Progenitor cell of endocrine pancreas (in vitro differentiated cells): Measurements from ENCODE around the gene GMPR. TPM values are rescaled to one million over a fixed set of nuclear protein-coding genes. Genes with fewer than 3 reads are reported as not detected.

ENCODE experiments used
- DNase-seq: peaks from one replicate; pipeline ENCODE4 v3.0.0; 2021; ENCODE audit warnings: low spot score; ENCODE audit not compliant: unreplicated experiment
- H3K27ac Mint-ChIP-seq: 2 replicates; pipeline ENCODE4 v1.8.0; 2021; ENCODE audit warnings: mild to moderate bottlenecking, moderate library complexity, mixed read lengths
- H3K27me3 Mint-ChIP-seq: 2 replicates; pipeline ENCODE4 v1.8.0; 2021; ENCODE audit warnings: mixed read lengths
- H3K36me3 Mint-ChIP-seq: 2 replicates; pipeline ENCODE4 v1.8.0; 2022; ENCODE audit warnings: mixed read lengths; ENCODE audit not compliant: insufficient read depth
- H3K4me1 Mint-ChIP-seq: 2 replicates; pipeline ENCODE4 v1.8.0; 2021; ENCODE audit warnings: low read depth, mixed read lengths
- H3K4me3 Mint-ChIP-seq: 2 replicates; pipeline ENCODE4 v1.8.0; 2021; ENCODE audit warnings: low read depth, mild to moderate bottlenecking, moderate library complexity, mixed read lengths
- H3K9me3 Mint-ChIP-seq: 2 replicates; pipeline ENCODE4 v1.8.0; 2021; ENCODE audit warnings: low read depth, mixed read lengths
- CTCF ChIP-seq: fragments of 200-600 bp; sonication (generic); IDR thresholded peaks from one replicate; pipeline ENCODE4 v1.5.0; 2021; ENCODE audit warnings: antibody characterized with exemption, mild to moderate bottlenecking; ENCODE audit not compliant: unreplicated experiment
- total RNA-seq: library from RNA; stranded (reverse); gene quantifications from 2 replicates; pipeline ENCODE4 v1.2.1, GENCODE V29; 2021

The GMPR gene
- total RNA-seq, 1 donor from 2014 or later: 0.50 TPM

- Mint-ChIP-seq H3K9me3 (no peaks in the 10 kb centered on the region), H3K4me1 (no peaks in the 10 kb centered on the region), H3K36me3 (peaks cover 2% of the 10 kb centered on the region), H3K4me3 (no peak overlapping the region), H3K27me3 (peaks cover 4% of the 10 kb centered on the region), H3K27ac (no peak overlapping the region)
- no peak for TF ChIP-seq CTCF
- DNase-seq: no peak
These were observed 61.5 kb downstream of the GMPR start for GRCh38 chr6:16299861-16300260.

GRCh38 chr6:16301511-16301910, 63.1 kb downstream of the GMPR start:
- H3K27ac Mint-ChIP-seq: no peak overlapping the region
- DNase-seq: no peak

GRCh38 chr6:16302721-16303552, 64.5 kb downstream of the GMPR start:
- no peak for TF ChIP-seq CTCF
- no peaks in the 10 kb centered on the region for H3K9me3 Mint-ChIP-seq
- H3K36me3 Mint-ChIP-seq: peaks cover 11% of the 10 kb centered on the region
- peaks cover 4% of the 10 kb centered on the region for H3K27me3 Mint-ChIP-seq
- H3K4me3 Mint-ChIP-seq: no peak overlapping the region
- no peak for DNase-seq
- H3K27ac Mint-ChIP-seq: no peak overlapping the region
- H3K4me1 Mint-ChIP-seq: no peaks in the 10 kb centered on the region

More at GRCh38 chr6:16301511-16301910, 63.1 kb downstream of the GMPR start:
- TF ChIP-seq CTCF: no peak
- no peaks in the 10 kb centered on the region for H3K9me3 Mint-ChIP-seq
- H3K27me3 Mint-ChIP-seq: peaks cover 4% of the 10 kb centered on the region
- H3K4me1 Mint-ChIP-seq: no peaks in the 10 kb centered on the region
- H3K36me3 Mint-ChIP-seq: peaks cover 7% of the 10 kb centered on the region
- H3K4me3 Mint-ChIP-seq: no peak overlapping the region

- Mint-ChIP-seq H3K27ac (no peak overlapping the region), H3K4me3 (no peak overlapping the region), H3K27me3 (peaks cover 4% of the 10 kb centered on the region), H3K9me3 (no peaks in the 10 kb centered on the region), H3K36me3 (peaks cover 14% of the 10 kb centered on the region), H3K4me1 (no peaks in the 10 kb centered on the region)
- no peak for DNase-seq
- no peak for TF ChIP-seq CTCF
These were observed 66.9 kb downstream of the GMPR start for GRCh38 chr6:16305246-16305725.

GRCh38 chr6:16305788-16306187, 67.4 kb downstream of the GMPR start:
- peaks cover 4% of the 10 kb centered on the region for H3K27me3 Mint-ChIP-seq
- H3K27ac Mint-ChIP-seq: no peak overlapping the region
- DNase-seq: no peak
- H3K4me3 Mint-ChIP-seq: no peak overlapping the region
- H3K4me1 Mint-ChIP-seq: no peaks in the 10 kb centered on the region
- peaks cover 14% of the 10 kb centered on the region for H3K36me3 Mint-ChIP-seq
- TF ChIP-seq CTCF: no peak
- H3K9me3 Mint-ChIP-seq: no peaks in the 10 kb centered on the region
